SH-SY5Y (cell line): ENCODE data around the gene FGF3.

ENCODE experiments used
- GATA2 ChIP-seq: IDR thresholded peaks from 2 replicates; pipeline ENCODE4 v1.6.1; 2011; ENCODE audit warnings: mild to moderate bottlenecking, low read depth, low read length
- GATA3 ChIP-seq: IDR thresholded peaks from 2 replicates; pipeline ENCODE4 v1.6.1; 2011; ENCODE audit warnings: low read depth, mild to moderate bottlenecking, low read length, moderate library complexity

GRCh38 chr11:69820441-69820840 is 1.2 kb upstream of the FGF3 start:
- no peak for TF ChIP-seq GATA2
- no peak for TF ChIP-seq GATA3
